Measurements from ENCODE around the gene SPOCK1. TPM values are rescaled to one million over a fixed set of nuclear protein-coding genes. Genes with fewer than 3 reads are reported as not detected.

The SPOCK1 gene
- total RNA-seq, 1 donor from 2014 or later: 0.20 TPM

- DNase-seq (ENCODE audit: low read depth in 2 of 2): no peak
Observed at GRCh38 chr5:137078171-137078665, 420.9 kb downstream of the SPOCK1 start.

DNA sequence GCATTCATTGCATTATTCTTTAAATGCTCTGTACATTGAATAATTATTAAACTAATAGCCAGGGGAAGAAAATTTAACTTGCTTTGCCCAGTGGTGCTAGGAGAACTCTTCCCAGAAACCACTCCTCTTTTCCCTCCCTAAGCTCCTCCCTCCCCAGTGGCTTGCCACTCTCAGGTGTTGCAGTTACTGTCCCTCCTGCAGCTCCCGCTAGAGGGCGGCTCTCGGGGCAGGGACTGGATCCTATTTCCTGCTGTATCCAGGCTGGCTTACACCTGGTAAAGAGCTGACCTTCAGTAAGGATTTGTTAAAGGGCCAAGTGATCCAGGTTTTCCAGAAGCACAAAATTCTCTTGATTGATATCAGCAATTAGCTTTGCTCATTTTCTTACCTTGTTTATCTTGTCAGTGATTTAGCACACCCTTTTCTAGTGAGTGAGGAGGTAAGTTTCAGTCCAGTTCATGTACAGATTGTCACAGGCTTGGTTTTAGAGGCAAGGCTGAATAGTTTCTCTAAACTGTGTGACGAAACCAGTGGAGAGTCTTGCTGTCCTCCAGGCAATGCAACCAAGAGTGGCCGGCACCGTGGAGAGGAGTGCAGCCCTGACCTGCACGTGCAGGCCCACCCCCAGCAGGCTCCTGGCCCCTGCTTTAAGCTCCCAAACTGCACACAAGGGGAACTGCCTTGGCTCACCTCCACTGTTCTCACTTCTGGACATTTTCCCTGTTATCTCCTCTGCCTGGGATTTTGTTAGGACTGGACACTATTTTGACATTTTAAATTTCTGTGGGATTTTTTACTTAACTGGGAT, 423.8 kb downstream of the SPOCK1 start:
- peak; percentile 5 to 59 for DNase-seq (ENCODE audit: low read depth in 2 of 2)

GRCh38 chr5:137073189-137073588, 425.9 kb downstream of the SPOCK1 start:
- DNase-seq (ENCODE audit: low read depth in 2 of 2): peak in 1 of 2 donors; percentile 18

DNA sequence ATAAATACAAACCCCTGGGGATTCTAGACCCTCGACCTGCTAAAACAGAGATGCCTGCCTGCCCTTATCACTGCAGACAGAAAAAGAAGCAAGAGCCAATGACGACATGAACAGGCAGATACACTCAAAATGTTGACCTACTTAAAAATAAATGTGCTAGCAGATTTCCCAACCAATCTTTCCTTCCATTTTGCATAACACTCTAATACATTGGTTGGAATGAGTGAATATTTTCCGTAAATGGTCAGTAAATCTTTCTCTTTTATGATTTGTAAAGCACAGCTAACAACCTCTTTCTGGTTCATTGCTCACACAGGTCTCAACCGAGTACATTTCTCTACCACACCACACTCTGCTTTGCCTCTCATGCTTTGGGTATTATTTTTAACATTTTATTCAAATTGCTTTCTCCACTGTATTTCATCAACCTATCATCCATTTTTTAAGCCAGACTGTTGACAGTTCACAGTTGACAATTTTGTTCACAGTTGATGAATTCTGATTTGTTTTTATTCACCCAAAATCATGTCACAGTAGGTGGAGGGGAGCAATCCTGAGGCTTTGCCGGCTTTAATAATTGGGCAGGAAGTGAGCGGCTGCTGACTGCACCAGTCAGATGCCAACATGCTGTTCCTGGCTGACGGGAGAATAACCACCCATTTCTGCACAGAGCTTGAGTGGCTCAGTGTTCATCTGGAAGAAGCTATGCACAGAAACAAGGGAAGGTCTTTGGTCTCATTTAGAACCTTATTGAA, 426.6 kb downstream of the SPOCK1 start:
- peak; percentile 8 to 50 for DNase-seq (ENCODE audit: low read depth in 2 of 2)

GRCh38 chr5:137071931-137072330, 427.2 kb downstream of the SPOCK1 start:
- DNase-seq (ENCODE audit: low read depth in 2 of 2): no peak

- DNase-seq (ENCODE audit: low read depth in 2 of 2): no peak
Observed at GRCh38 chr5:137071526-137071925, 427.6 kb downstream of the SPOCK1 start.

DNA sequence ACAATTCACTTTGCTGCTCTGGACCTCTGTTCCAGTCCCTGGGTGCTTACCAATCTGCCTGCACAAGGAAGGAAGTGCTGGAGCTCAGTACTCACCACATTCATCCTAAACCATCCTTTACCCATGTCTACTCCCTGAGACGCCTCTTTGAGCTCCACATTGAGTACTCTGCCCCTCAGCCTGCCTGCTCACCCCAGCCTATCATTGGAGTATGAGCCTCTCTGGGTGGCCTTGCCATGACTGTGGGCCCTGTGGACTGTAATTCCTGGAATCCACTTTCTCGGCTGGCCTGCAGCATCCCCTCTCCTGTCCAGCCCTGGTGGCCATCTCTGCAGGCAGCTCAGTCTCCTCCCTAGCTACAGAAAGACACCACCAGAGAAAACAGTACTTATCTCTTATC, 428.6 kb downstream of the SPOCK1 start:
- DNase-seq (ENCODE audit: low read depth in 2 of 2): no peak

DNA sequence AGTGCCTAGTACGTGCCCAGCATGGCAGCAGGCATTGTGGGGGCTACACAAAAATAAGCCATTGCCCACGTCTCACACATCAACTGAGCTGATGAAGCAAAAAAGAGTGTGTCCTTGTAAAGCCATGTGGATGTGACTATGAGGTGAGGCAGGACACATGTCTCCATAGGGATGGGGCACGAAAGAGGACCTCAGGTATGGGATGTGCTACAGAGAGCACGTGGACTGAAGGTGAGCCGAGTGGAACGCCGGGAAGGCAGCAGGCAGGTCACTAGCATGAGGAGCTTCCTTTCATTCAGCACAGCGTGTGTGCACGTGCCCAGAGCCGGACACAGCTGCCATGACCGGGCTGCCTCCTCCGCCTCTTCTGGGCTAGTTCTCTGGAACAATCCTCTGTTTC, 429.8 kb downstream of the SPOCK1 start:
- no peak for DNase-seq (ENCODE audit: low read depth in 2 of 2)

DNA sequence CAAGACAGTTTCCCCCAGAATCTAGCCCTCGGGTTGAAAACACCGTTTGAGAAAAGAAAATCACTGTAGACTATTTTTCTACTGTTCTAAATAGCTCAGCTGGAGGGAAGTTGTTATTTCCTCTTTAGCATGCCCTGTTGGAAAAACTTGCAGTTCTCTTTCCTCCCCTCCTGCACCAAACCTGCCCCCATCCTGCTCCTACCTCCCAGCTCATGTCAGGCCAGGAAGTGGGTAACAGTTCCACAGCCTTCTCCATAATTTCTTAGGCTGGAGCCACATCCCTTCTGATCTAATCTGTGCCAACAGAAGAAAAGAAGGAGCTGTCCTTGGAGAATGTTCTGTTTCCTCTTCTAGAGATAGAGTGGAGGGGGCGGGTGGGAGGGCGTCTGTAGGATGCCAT, 437.7 kb downstream of the SPOCK1 start:
- peak; percentile 15 to 60 for DNase-seq (ENCODE audit: low read depth in 2 of 2)

DNA sequence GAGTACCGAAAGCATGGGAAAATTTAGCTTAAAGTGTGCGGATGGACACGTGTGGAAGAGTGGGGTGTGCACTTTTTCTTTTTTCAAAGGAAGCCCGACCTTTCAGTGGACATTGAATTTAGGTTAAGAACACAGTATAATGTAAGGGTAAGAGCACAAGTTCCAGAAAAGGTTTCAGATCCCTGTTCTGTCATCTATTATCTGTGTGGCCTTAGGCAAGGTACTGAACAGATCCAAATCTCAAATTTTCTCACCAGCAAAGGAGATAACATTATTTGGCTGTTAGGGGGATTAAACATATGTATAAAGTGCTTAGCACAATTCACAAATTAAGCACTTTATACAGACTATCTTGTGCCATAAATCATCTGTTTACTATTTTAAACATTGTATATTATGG, 441.0 kb downstream of the SPOCK1 start:
- DNase-seq (ENCODE audit: low read depth in 2 of 2): no peak

DNA sequence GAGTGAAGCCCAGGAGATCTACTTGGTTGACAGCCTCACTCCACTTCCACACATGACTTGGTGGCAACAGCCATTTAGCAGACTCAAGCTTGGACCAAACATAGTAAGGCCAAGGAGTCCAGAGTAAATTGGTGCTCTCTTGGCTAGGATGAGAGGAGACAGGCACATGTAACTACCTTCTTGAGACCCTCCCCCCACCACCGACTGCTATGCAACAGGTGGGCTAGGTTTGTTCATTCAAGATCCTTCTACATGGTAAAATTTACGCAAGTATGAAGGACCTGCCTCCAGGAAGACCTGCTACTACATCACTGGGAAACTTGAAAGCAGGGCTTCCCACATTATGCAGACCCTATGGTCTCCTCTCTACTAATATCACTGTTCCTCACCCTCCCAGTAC, 442.4 kb downstream of the SPOCK1 start:
- no peak for DNase-seq (ENCODE audit: low read depth in 2 of 2)

- DNase-seq (ENCODE audit: low read depth in 2 of 2): no peak
Observed at GRCh38 chr5:137055271-137055872, 443.8 kb downstream of the SPOCK1 start.

DNA sequence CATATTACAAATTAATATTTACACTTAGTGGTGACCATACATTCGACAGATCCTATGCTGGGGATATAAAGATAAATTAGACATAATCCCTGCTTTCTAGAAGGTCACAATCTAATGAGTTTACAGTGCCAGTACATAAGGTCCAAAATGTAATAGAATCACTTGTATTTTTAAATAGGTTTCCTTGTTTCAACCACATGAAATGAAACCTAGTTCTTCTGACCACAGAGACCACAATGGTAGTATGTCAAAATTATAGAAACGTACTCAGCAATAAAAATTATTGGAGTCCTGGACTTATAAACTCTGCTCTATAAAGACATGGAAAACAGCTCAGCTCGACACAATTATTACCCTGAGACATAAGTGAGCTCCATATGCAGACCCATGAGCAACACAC, 444.3 kb downstream of the SPOCK1 start:
- DNase-seq (ENCODE audit: low read depth in 2 of 2): no peak

GRCh38 chr5:137054335-137054734, 444.8 kb downstream of the SPOCK1 start:
- DNase-seq (ENCODE audit: low read depth in 2 of 2): no peak

DNA sequence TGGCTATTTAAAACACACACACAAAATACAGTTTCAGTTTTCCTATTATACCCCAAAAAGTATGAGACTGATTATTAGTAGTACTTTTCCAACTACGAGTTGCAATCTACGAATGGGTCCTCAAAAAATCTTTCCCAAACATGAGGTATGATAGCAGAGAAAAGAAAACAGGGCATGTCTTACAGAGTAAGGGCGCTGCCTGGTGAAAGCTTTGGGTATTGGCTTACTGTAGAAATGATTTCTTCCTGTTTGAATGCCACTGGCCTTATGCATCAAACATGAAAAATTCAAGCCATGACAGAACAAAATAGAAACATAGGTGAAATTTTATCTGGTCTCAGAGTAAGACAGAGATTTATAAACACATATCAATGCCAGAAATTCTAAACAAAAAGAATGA, 448.0 kb downstream of the SPOCK1 start:
- DNase-seq (ENCODE audit: low read depth in 2 of 2): peak in 1 of 2 donors; percentile 36

DNA sequence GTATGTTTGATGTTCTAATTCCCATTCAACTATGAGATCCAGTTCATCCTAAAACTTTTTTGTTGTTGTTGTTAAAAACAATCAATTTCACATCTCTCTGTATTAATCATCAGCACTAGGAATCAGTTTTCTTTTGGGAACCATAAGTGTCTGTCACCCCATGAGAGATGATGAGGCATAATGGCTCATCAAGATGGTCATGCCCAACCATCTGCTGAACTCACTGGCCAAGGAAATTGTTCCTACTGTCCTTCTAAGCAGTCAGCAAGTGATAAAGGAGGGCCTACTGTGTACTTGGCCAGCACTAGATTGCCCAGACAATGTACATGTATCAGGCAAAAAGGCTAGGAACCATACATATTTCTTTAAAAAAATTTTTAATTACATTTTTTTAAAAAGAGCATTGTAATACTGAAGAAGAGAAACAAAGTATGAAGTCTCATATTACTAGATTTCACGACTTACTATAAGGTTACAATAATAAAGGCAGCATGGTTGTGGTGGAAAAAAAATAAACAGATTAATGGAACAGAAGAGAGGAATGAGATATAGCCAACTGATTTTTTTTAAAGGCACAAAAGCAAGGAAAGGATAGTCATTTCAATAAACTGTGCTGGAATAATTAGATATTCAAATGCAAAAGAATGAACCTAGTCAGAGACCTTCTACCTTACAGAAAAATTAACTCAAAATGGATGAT, 458.3 kb downstream of the SPOCK1 start:
- DNase-seq (ENCODE audit: low read depth in 2 of 2): no peak

- no peak for DNase-seq (ENCODE audit: low read depth in 2 of 2)
Observed at GRCh38 chr5:137040024-137040423, 459.1 kb downstream of the SPOCK1 start.

DNA sequence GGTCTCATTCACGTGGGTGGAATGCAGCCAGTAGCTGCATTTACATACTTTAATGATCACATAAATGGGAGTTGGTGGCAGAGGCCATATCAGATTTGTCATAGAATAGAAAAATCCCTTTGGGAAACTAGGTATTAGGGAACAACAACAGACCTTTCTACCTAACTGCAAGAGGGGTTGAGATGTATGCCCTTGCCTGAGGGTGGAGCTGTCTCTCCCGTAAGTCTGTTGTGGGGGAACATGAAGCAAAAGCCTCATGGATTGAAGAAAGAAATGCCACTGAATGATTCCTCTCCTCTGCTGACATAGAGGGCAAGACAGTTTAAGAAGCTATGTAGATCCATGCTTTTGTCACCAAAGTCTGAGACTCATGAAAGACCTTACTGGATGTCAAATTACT, 461.3 kb downstream of the SPOCK1 start:
- no peak for DNase-seq (ENCODE audit: low read depth in 2 of 2)

- DNase-seq (ENCODE audit: low read depth in 2 of 2): no peak
Observed at GRCh38 chr5:137036640-137037039, 462.5 kb downstream of the SPOCK1 start.

DNA sequence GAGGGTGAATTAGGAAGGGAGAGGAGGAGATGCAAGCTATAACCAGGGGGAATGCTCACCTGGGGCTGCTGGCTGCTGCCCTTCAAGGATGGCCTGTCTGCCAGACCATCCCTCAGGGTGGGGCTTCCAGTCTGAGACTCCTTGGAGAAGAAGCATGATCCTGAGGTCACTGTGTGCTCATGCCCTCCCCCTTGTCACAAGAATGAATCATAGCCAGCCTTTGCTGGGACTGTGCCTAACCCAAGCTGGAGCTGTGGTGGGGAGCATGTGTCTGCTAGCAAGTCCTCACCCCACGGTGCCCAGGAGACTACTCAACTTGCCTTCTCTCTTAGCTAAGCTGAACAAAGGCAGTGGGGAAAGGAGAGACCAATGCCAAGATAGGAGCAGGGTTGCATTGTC, 463.6 kb downstream of the SPOCK1 start:
- DNase-seq (ENCODE audit: low read depth in 2 of 2): no peak

- DNase-seq (ENCODE audit: low read depth in 2 of 2): no peak
Observed at GRCh38 chr5:137034764-137035479, 464.2 kb downstream of the SPOCK1 start.

Data from lung microvascular endothelial cell (primary cell).